Fibroblast of the aortic adventitia (primary cell): Measurements from ENCODE around the gene CHTOP. TPM values are rescaled to one million over a fixed set of nuclear protein-coding genes. Genes with fewer than 3 reads are reported as not detected.
A peak's percentile ranks its signal among the peaks of the same experiment; 100 is the strongest.
"Not testable (repeated sequence)": the region's sequence is repeated elsewhere in the genome, so short reads cannot be mapped to it uniquely, and the experiment has no call there.

ENCODE experiments used
- DNase-seq: peaks from one replicate; pipeline ENCODE4 v3.0.0-alpha.2; 2010; ENCODE audit warnings: low read depth
- H3K4me3 ChIP-seq: 2 replicates; pipeline ENCODE4 v1.5.1; 2011; ENCODE audit warnings: low read depth, mild to moderate bottlenecking, control low read depth, low read length, moderate library complexity
- total RNA-seq: library from RNA; depleted of rRNA; stranded (reverse); fragments of >200 nt; gene quantifications from 2 replicates; pipeline ENCODE4 v1.2.3, GENCODE V29; 2012; ENCODE audit warnings: low replicate concordance
- TF ChIP-seq, protein P1 (sequence below): IDR thresholded peaks from 2 replicates; pipeline ENCODE4 v1.5.1; 2011; ENCODE audit warnings: mild to moderate bottlenecking, low read length, control low read depth, inconsistent platforms; ENCODE audit not compliant: insufficient read depth

CHTOP gene, protein sequence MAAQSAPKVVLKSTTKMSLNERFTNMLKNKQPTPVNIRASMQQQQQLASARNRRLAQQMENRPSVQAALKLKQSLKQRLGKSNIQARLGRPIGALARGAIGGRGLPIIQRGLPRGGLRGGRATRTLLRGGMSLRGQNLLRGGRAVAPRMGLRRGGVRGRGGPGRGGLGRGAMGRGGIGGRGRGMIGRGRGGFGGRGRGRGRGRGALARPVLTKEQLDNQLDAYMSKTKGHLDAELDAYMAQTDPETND
- 26.8 and 44.6 TPM in 2 replicates for total RNA-seq

DNA sequence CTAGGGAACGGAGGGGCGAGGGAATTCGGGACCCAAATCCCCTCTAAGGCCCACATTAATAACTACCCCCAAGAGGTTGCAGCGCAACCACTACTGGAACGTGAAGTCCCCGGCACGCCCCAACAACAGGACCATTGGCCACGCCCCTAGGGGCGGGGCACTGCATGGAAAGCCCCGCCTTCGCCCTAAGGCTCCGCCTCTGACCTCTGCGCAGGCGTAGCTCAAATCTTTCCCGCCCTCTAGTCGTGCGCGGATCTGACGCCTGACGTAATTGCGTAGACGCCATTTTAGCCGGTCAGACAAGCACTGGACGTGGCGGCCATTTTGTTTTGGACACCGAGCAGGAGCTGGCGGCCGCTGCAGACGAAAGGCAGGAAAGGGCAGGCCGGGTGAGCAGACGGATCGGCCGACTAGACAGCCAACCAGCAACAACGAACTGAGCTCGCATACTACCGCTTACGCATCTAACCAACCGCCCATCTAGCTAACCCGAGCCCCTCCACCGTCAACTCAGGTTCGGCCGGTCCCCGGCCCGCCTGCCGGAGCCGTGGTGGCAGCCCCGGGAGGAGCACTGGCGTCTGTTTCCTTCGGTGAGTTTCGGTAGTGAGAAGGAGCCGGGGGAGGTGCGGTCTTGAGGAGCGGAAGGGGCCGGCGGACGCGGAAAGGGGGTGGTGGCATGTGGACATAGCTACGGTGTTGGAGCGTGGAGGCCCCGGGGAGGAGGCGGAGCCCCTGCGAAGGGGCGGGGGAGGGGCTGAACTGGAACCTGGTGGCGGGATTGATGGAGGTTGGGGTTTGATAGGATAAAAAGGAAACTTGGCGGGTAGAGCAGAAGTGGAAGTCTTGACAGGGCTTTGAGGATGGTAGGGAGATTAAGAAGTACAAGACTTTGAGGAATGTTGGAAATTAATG, at the start of gene CHTOP:
Gene CHTOP, plus strand, starts transcription at position 313 of the 912 bp plus-strand sequence. CDS start 2,523 bp downstream, outside the sequence.
- H3K4me3 ChIP-seq, result peak within 1 kb of the TSS; percentile 98
- TF ChIP-seq, protein P1, sequence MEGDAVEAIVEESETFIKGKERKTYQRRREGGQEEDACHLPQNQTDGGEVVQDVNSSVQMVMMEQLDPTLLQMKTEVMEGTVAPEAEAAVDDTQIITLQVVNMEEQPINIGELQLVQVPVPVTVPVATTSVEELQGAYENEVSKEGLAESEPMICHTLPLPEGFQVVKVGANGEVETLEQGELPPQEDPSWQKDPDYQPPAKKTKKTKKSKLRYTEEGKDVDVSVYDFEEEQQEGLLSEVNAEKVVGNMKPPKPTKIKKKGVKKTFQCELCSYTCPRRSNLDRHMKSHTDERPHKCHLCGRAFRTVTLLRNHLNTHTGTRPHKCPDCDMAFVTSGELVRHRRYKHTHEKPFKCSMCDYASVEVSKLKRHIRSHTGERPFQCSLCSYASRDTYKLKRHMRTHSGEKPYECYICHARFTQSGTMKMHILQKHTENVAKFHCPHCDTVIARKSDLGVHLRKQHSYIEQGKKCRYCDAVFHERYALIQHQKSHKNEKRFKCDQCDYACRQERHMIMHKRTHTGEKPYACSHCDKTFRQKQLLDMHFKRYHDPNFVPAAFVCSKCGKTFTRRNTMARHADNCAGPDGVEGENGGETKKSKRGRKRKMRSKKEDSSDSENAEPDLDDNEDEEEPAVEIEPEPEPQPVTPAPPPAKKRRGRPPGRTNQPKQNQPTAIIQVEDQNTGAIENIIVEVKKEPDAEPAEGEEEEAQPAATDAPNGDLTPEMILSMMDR, result no peak
- peak; percentile 99 for DNase-seq

DNA sequence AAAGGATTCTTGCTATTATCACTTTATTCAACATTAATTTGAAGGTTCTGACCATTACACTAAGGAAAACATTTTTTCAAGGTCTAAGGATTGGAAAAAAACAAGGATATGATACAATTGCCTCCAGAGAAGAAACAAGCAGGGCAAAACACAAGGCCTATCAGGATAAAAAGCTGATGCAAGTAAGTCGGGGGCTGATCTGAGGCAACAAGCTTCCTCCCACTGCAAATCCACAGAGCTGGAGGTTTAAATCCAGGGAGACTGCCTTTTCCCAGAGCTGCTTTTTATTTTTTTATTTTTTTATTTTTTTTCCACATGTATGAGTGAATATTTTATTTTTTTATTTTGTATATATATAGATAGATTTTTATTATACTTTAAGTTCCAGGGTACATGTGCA, 48.9 kb upstream of the CHTOP start:
- H3K4me3 ChIP-seq, result no peak overlapping the region

DNA sequence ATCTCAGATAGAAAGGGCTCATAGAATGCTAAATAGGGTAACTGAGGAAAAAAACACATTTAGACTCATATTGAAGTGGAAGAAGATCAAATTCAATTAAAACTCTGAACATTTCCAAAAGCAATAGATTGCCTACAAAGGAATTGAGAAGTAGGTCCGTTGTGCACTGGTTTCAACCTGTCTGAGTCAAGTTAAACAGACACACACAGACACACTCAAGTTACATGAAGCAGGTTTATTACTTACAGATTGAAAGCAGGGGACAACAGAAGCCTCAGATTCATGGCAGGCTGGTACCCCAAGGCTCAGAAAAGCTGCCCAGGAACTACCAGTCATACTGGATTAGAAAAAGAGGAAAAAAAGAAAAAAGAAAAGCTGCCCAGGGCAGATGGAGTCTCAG, 47.5 kb upstream of the CHTOP start:
- no peak overlapping the region for H3K4me3 ChIP-seq
- TF ChIP-seq, protein P1, result no peak
- DNase-seq, result no peak

More for the DNA sequence above, 48.9 kb upstream of the CHTOP start:
- no peak for DNase-seq
- TF ChIP-seq, protein P1, result no peak

GRCh38 chr1:153587314-153587713, 46.6 kb upstream of the CHTOP start:
- TF ChIP-seq, protein P1, result no peak
- no peak overlapping the region for H3K4me3 ChIP-seq
- DNase-seq, result no peak

DNA sequence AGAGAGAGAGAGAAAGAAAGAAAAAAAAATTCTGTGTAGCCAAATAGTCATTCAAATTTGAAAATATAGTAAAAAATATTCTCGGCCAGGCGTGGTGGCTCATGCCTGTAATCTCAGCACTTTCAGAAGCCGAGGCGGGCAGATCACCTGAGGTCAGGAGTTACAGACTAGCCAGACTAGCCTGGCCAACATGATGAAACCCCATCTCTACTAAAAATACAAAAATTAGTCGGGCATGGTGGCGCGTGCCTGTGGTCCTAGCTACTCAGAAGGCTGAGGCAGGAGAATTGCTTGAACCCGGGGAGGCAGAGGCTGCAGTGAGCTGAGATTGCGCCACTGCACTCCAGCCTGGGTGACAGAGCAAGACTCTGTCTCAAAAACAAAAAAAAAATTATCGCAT, 45.8 kb upstream of the CHTOP start:
- not testable (repeated sequence) for H3K4me3 ChIP-seq, DNase-seq

DNA sequence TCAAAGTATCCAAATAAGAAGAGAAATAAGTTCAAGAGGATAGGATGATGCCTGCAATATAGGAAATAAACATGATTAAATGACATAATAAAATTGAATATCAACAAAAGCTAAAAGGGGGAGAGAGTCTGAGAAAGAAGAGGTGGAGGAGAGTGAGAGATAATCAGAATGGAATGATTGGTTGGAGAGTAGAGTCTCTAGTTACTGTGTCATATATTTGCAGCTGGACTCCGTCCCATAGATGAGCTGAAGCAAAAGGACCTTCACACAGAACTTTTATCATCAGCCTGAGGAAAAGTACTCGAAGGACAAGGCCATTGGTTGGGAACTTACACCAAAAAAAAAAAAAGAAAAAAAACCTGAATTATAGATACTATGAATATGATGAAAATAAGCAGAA, 45.4 kb upstream of the CHTOP start:
- DNase-seq, result no peak
- TF ChIP-seq, protein P1, result no peak
- no peak overlapping the region for H3K4me3 ChIP-seq

GRCh38 chr1:153592748-153593147, 41.1 kb upstream of the CHTOP start:
- H3K4me3 ChIP-seq, result no peak overlapping the region
- DNase-seq, result no peak
- TF ChIP-seq, protein P1, result no peak
